ENCODE measurements around the gene BRD9. TPM values are rescaled to one million over a fixed set of nuclear protein-coding genes. Genes with fewer than 3 reads are reported as not detected.
"Not testable (repeated sequence)": the region's sequence is repeated elsewhere in the genome, so short reads cannot be mapped to it uniquely, and the experiment has no call there.

The BRD9 gene
- total RNA-seq: 47.4 TPM

- Histone ChIP-seq H3K4me3 (peak within 1 kb of the TSS; percentile 94 to 99), H3K27me3 (no peaks in the 10 kb centered on the region), H3K9me3 (no peaks in the 10 kb centered on the region), H3K36me3 (peaks cover 0 to 34% of the 10 kb centered on the region in 2 donors), H3K4me1 (peaks cover 22% of the 10 kb centered on the region), H3K27ac (peak within 1 kb of the TSS; percentile 76)
- TF ChIP-seq POLR2AphosphoS5 (IDR thresholded peaks at IDR 0.05; ENCODE audit: insufficient read depth in 1 of 2, low read depth in 1 of 2): no peak
- TF ChIP-seq CTCF (IDR thresholded peaks at IDR 0.05): no peak
- TF ChIP-seq POLR2A (IDR thresholded peaks at IDR 0.05): no peak
- intact Hi-C loops (cut with DNase I): no loop called here
- DNase-seq (ENCODE audit: extremely low spot score in 2 of 2): no peak
Measured at GRCh38 chr5:892394-893136, at the start of gene BRD9, which contains the start of gene TRIP13. Gene BRD9, minus strand, starts transcription at chr5:892801. Its CDS starts 144 bp downstream, at chr5:892657. Gene TRIP13, plus strand, starts transcription at chr5:892884. Its CDS starts 115 bp downstream, at chr5:892999.

- DNase-seq (ENCODE audit: extremely low spot score in 2 of 2); H3K4me3 ChIP-seq; intact Hi-C loops (cut with DNase I); H3K27me3 ChIP-seq; H3K36me3 ChIP-seq; H3K4me1 ChIP-seq; H3K27ac ChIP-seq; H3K9me3 ChIP-seq: not testable (repeated sequence)
Measured at GRCh38 chr5:940741-941140, 48.1 kb upstream of the BRD9 start.

GRCh38 chr5:939368-939767 lies 46.8 kb upstream of the BRD9 start:
- H3K27me3 ChIP-seq: no peaks in the 10 kb centered on the region
- peak in 1 of 2 donors; percentile 49 for DNase-seq (ENCODE audit: extremely low spot score in 2 of 2)

GRCh38 chr5:937151-937924 lies 44.7 kb upstream of the BRD9 start:
- H3K27me3 ChIP-seq: no peaks in the 10 kb centered on the region
- peak in 1 of 2 donors; percentile 81 for DNase-seq (ENCODE audit: extremely low spot score in 2 of 2)

More at GRCh38 chr5:939368-939767, 46.8 kb upstream of the BRD9 start:
- Histone ChIP-seq H3K4me3 (no peak overlapping the region), H3K27ac (no peak overlapping the region), H3K9me3 (no peaks in the 10 kb centered on the region), H3K36me3 (no peaks in the 10 kb centered on the region), H3K4me1 (no peaks in the 10 kb centered on the region)
- TF ChIP-seq POLR2AphosphoS5 (IDR thresholded peaks at IDR 0.05; ENCODE audit: insufficient read depth in 1 of 2, low read depth in 1 of 2): no peak
- no peak for TF ChIP-seq CTCF (IDR thresholded peaks at IDR 0.05)
- no peak for TF ChIP-seq POLR2A (IDR thresholded peaks at IDR 0.05)
- intact Hi-C loops (cut with DNase I): no loop called here

More at GRCh38 chr5:937151-937924, 44.7 kb upstream of the BRD9 start:
- Histone ChIP-seq H3K4me3 (no peak overlapping the region), H3K36me3 (no peaks in the 10 kb centered on the region), H3K4me1 (no peaks in the 10 kb centered on the region), H3K9me3 (no peaks in the 10 kb centered on the region), H3K27ac (no peak overlapping the region)
- intact Hi-C loops (cut with DNase I): no loop called here
- TF ChIP-seq POLR2AphosphoS5 (IDR thresholded peaks at IDR 0.05; ENCODE audit: insufficient read depth in 1 of 2, low read depth in 1 of 2) (no peak), POLR2A (IDR thresholded peaks at IDR 0.05) (no peak), CTCF (IDR thresholded peaks at IDR 0.05) (no peak)

All from vagina (tissue), 2 donors.